Measurements from ENCODE around the gene DFFA. TPM values are rescaled to one million over a fixed set of nuclear protein-coding genes. Genes with fewer than 3 reads are reported as not detected.

DFFA gene
- total and polyA plus RNA-seq, 9 of the 15 experiments (the other 6 are each of a cell fraction or from before 2014, with no cell fraction given), result 39.6 to 74.8 (median 59.2) TPM

GRCh38 chr1:10510520-10511493 is 38.5 kb upstream of the DFFA start (continued):
- TF ChIP-seq E2F8 (IDR thresholded peaks at IDR 0.05; ENCODE audit: low read depth, partially characterized antibody), result peak; percentile 70
- TF ChIP-seq, protein P1, sequence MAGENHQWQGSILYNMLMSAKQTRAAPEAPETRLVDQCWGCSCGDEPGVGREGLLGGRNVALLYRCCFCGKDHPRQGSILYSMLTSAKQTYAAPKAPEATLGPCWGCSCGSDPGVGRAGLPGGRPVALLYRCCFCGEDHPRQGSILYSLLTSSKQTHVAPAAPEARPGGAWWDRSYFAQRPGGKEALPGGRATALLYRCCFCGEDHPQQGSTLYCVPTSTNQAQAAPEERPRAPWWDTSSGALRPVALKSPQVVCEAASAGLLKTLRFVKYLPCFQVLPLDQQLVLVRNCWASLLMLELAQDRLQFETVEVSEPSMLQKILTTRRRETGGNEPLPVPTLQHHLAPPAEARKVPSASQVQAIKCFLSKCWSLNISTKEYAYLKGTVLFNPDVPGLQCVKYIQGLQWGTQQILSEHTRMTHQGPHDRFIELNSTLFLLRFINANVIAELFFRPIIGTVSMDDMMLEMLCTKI (IDR thresholded peaks at IDR 0.05; ENCODE audit: partially characterized antibody), result no peak
- peak; percentile 23 to 63 for TF ChIP-seq AFF1 (IDR thresholded peaks at IDR 0.05; ENCODE audit: low read depth in 1 of 2, partially characterized antibody in 2 of 2)
- peak; percentile 97 for TF ChIP-seq BRD9 (IDR thresholded peaks at IDR 0.05; ENCODE audit: low read depth, partially characterized antibody)
- no peak for TF ChIP-seq FOXK1 (CRISPR knock-in tag; IDR thresholded peaks at IDR 0.05; ENCODE audit: borderline replicate concordance)
- TF ChIP-seq NFIC (IDR thresholded peaks at IDR 0.05), result 0 out of 2 replicates have a peak, but pooled peaks have one; percentile 39
- TF ChIP-seq, protein P2, sequence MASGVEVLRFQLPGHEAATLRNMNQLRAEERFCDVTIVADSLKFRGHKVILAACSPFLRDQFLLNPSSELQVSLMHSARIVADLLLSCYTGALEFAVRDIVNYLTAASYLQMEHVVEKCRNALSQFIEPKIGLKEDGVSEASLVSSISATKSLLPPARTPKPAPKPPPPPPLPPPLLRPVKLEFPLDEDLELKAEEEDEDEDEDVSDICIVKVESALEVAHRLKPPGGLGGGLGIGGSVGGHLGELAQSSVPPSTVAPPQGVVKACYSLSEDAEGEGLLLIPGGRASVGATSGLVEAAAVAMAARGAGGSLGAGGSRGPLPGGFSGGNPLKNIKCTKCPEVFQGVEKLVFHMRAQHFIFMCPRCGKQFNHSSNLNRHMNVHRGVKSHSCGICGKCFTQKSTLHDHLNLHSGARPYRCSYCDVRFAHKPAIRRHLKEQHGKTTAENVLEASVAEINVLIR (CRISPR knock-in tag; IDR thresholded peaks at IDR 0.05), result no peak; the same call in 1 of the 2 replicates
- TF ChIP-seq BHLHE40 (IDR thresholded peaks at IDR 0.05; ENCODE audit: low read length), result peak; percentile 63; the same call in 1 of the 2 replicates
- TF ChIP-seq ASH1L (IDR thresholded peaks at IDR 0.05; ENCODE audit: borderline replicate concordance, low read depth, partially characterized antibody), result no peak
- TF ChIP-seq ZNF449 (CRISPR knock-in tag; IDR thresholded peaks at IDR 0.05), result no peak
- TF ChIP-seq KHSRP (IDR thresholded peaks at IDR 0.05), result peak; percentile 11; the same call in 1 of the 2 replicates

Data from K562 (cell line).